Lower lobe of right lung (tissue), 2 donors: ENCODE results near the gene BIN1. TPM values are rescaled to one million over a fixed set of nuclear protein-coding genes. Genes with fewer than 3 reads are reported as not detected.
A peak's percentile ranks its signal among the peaks of the same experiment; 100 is the strongest.
"Not testable (repeated sequence)": the region's sequence is repeated elsewhere in the genome, so short reads cannot be mapped to it uniquely, and the experiment has no call there.

ENCODE experiments used
- ATAC-seq, 2 donors: fragments of 200-7000 bp; cut with Tn5 transposase; one replicate each; pipeline ENCODE4 v1.9.1; 2020 to 2022; ENCODE audit warnings: mild to moderate bottlenecking in 2 of 2, moderate library complexity in 2 of 2
- DNase-seq: peaks from one replicate; pipeline ENCODE4 v3.0.0-alpha.2; 2020
- H3K27ac ChIP-seq: fragments of 200-600 bp; one replicate; pipeline ENCODE4 v1.8.0; 2022
- H3K27me3 ChIP-seq: fragments of 200-600 bp; one replicate; pipeline ENCODE4 v1.8.0; 2022; ENCODE audit warnings: low read depth
- H3K36me3 ChIP-seq: fragments of 200-600 bp; one replicate; pipeline ENCODE4 v1.8.0; 2022; ENCODE audit warnings: mild to moderate bottlenecking
- H3K4me1 ChIP-seq: fragments of 200-600 bp; one replicate; pipeline ENCODE4 v1.8.0; 2022
- H3K4me3 ChIP-seq: fragments of 200-600 bp; one replicate; pipeline ENCODE4 v1.8.0; 2022; ENCODE audit warnings: mild to moderate bottlenecking
- H3K9me3 ChIP-seq: fragments of 200-600 bp; one replicate; pipeline ENCODE4 v1.8.0; 2022
- intact Hi-C: fragments of 100-400 bp; cut with DNase I; formaldehyde crosslinking; loops from one replicate; pipeline ENCODE4 v1.11.0; 2022
- total RNA-seq: library from RNA; stranded (reverse); fragmentation: NEBNext Ultra II Directional; extraction: Animal tissue kit (Norgen Biotek cat#: 25700); gene quantifications from one replicate; pipeline ENCODE4 v1.2.1, GENCODE V29; 2021
- TF ChIP-seq, protein P1 (sequence below): fragments of 200-600 bp; IDR thresholded peaks from one replicate; pipeline ENCODE4 v1.8.0; 2022; ENCODE audit warnings: antibody characterized with exemption, mild to moderate bottlenecking
- donor health status: DM: no; HTN: yes; CAD: no; lungs with severe emphysema.

Gene BIN1
- total RNA-seq, 1 donor from 2014 or later = 33.9 TPM

- no peak for DNase-seq
- Histone ChIP-seq H3K27ac (no peak overlapping the region), H3K4me1 (no peaks in the 10 kb centered on the region), H3K4me3 (no peak overlapping the region), H3K9me3 (no peaks in the 10 kb centered on the region), H3K36me3 (no peaks in the 10 kb centered on the region), H3K27me3 (no peaks in the 10 kb centered on the region)
- intact Hi-C loops = no loop called here
- TF ChIP-seq, protein P1, sequence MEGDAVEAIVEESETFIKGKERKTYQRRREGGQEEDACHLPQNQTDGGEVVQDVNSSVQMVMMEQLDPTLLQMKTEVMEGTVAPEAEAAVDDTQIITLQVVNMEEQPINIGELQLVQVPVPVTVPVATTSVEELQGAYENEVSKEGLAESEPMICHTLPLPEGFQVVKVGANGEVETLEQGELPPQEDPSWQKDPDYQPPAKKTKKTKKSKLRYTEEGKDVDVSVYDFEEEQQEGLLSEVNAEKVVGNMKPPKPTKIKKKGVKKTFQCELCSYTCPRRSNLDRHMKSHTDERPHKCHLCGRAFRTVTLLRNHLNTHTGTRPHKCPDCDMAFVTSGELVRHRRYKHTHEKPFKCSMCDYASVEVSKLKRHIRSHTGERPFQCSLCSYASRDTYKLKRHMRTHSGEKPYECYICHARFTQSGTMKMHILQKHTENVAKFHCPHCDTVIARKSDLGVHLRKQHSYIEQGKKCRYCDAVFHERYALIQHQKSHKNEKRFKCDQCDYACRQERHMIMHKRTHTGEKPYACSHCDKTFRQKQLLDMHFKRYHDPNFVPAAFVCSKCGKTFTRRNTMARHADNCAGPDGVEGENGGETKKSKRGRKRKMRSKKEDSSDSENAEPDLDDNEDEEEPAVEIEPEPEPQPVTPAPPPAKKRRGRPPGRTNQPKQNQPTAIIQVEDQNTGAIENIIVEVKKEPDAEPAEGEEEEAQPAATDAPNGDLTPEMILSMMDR = no peak
- peak in 1 of 2 donors; percentile 23 for ATAC-seq
Measured at GRCh38 chr2:127122361-127123027, 15.5 kb upstream of the BIN1 start.

DNA sequence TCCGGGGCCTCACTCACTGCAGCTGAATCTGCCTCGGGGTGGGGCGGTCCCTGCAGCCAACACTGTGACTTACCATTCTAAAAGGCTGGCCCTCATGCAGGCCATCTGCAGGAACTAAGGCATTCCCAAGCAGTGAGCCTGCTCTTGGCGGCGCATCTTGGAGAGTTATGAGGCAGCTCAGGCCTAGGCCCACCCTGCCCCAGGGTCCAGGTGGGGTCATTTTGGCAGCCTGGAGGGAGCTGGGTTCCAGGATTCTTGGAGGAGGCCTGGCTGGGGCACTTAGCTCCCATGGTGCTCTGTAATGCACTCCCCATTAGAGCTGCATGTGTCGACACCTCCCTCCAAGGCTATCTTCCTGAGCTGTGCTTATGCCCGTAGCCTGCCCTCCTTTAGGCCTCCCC, 14.8 kb upstream of the BIN1 start:
- Histone ChIP-seq H3K9me3 (no peaks in the 10 kb centered on the region), H3K4me3 (no peak overlapping the region), H3K27ac (no peak overlapping the region), H3K36me3 (no peaks in the 10 kb centered on the region), H3K4me1 (no peaks in the 10 kb centered on the region), H3K27me3 (no peaks in the 10 kb centered on the region)
- DNase-seq (no peak), ATAC-seq (peak in 1 of 2 donors; percentile 32)
- TF ChIP-seq, protein P1 = no peak
- intact Hi-C loops = no loop called here

- no peak overlapping the region for H3K27ac ChIP-seq
- no peaks in the 10 kb centered on the region for H3K4me1 ChIP-seq
- H3K9me3 ChIP-seq = no peaks in the 10 kb centered on the region
- no peaks in the 10 kb centered on the region for H3K27me3 ChIP-seq
- DNase-seq = no peak
- TF ChIP-seq, protein P1 = no peak
- H3K4me3 ChIP-seq = no peak overlapping the region
- intact Hi-C loops = no loop called here
- no peaks in the 10 kb centered on the region for H3K36me3 ChIP-seq
- no peak for ATAC-seq
Measured at GRCh38 chr2:127121353-127121752, 14.4 kb upstream of the BIN1 start.

- peak in 1 of 2 donors; percentile 30 for ATAC-seq
Measured at GRCh38 chr2:127120408-127120807, 13.5 kb upstream of the BIN1 start.

DNA sequence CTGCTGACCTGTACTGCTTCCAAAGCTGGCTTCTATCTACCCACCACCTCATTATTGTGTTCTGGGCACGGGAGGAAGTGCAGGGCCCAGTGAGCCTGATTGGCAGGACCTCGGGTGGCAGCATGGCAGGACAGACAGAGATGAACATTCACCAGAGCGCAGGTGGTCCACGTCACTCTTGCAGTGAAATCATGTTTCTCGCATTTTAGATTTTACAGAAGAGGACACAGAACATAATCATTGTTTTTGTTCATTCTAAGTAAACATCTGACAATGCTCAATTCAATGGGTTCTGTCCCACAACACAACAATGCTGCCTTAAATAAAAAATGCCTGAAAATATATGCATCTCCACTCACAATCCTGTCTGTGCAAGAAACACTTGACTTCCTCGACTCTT, 11.5 kb upstream of the BIN1 start:
- intact Hi-C loops = no loop called here
- ATAC-seq (no peak), DNase-seq (no peak)
- Histone ChIP-seq H3K4me3 (no peak overlapping the region), H3K27ac (no peak overlapping the region), H3K36me3 (no peaks in the 10 kb centered on the region), H3K27me3 (peaks cover 5% of the 10 kb centered on the region), H3K4me1 (no peaks in the 10 kb centered on the region), H3K9me3 (no peaks in the 10 kb centered on the region)
- TF ChIP-seq, protein P1 = no peak

More at GRCh38 chr2:127120408-127120807, 13.5 kb upstream of the BIN1 start:
- H3K9me3 ChIP-seq, H3K27ac ChIP-seq, intact Hi-C loops, H3K4me3 ChIP-seq, H3K4me1 ChIP-seq, H3K36me3 ChIP-seq, H3K27me3 ChIP-seq, DNase-seq: not testable (repeated sequence)

- TF ChIP-seq, protein P1 = no peak
- Histone ChIP-seq H3K36me3 (no peaks in the 10 kb centered on the region), H3K27ac (no peak overlapping the region), H3K9me3 (no peaks in the 10 kb centered on the region), H3K4me1 (no peaks in the 10 kb centered on the region), H3K27me3 (peaks cover 5% of the 10 kb centered on the region), H3K4me3 (no peak overlapping the region)
- DNase-seq = no peak
- intact Hi-C loops = no loop called here
- no peak for ATAC-seq
Measured at GRCh38 chr2:127118038-127118437, 11.1 kb upstream of the BIN1 start.
